CD4-positive, CD25-positive, alpha-beta regulatory T cell (primary cell): ENCODE results near the gene DDX47. TPM values are rescaled to one million over a fixed set of nuclear protein-coding genes. Genes with fewer than 3 reads are reported as not detected.
"Not testable (repeated sequence)": the region's sequence is repeated elsewhere in the genome, so short reads cannot be mapped to it uniquely, and the experiment has no call there.

Experiments used
- ATAC-seq, 2 donors: fragments of 150-1000 bp; cut with Tn5 transposase; one replicate each; pipeline ENCODE4 v1.10.0; 2021; ENCODE audit warnings: low read depth in 2 of 2, moderate number of reproducible peaks in 2 of 2, moderate library complexity in 1 of 2
- DNase-seq, 3 donors: peaks; one replicate each; pipeline versions ENCODE4 v3.0.0 to v3.0.0-alpha.2; 2012 to 2022; ENCODE audit warnings: mixed read lengths in 1 of 3
- H3K27ac ChIP-seq: one replicate; pipeline ENCODE4 v1.7.0; 2013; ENCODE audit warnings: mild to moderate bottlenecking, low read length; ENCODE audit not compliant: insufficient read depth, poor library complexity, severe bottlenecking
- H3K27me3 ChIP-seq: one replicate; pipeline ENCODE4 v1.7.0; 2013; ENCODE audit warnings: low read length; ENCODE audit not compliant: control insufficient read depth, insufficient read depth
- H3K36me3 ChIP-seq: one replicate; pipeline ENCODE4 v1.7.0; 2013; ENCODE audit warnings: mild to moderate bottlenecking, low read length, moderate library complexity; ENCODE audit not compliant: control insufficient read depth, insufficient read depth
- H3K4me1 ChIP-seq: 2 replicates; pipeline ENCODE4 v1.7.0; 2013; ENCODE audit warnings: mild to moderate bottlenecking, low read length; ENCODE audit not compliant: insufficient read depth, control insufficient read depth, poor library complexity, severe bottlenecking
- H3K4me3 ChIP-seq: one replicate; pipeline ENCODE4 v1.7.0; 2013; ENCODE audit warnings: low read depth, mild to moderate bottlenecking, low read length, moderate library complexity
- H3K9me3 ChIP-seq, 2 experiments: 1 replicate in 1 of 2; 2 replicates in 1 of 2; pipeline ENCODE4 v1.7.0; 2013; ENCODE audit warnings: low read length in 2 of 2, mild to moderate bottlenecking in 1 of 2, moderate library complexity in 1 of 2; ENCODE audit not compliant: control insufficient read depth in 2 of 2
- H3K27ac Mint-ChIP-seq, 3 donors: one replicate each; pipeline ENCODE4 v1.8.0; 2020 to 2022; ENCODE audit warnings: mild to moderate bottlenecking in 3 of 3, mixed read lengths in 3 of 3, moderate library complexity in 2 of 3
- H3K27me3 Mint-ChIP-seq: one replicate; pipeline ENCODE4 v1.8.0; 2022; ENCODE audit warnings: mild to moderate bottlenecking, mixed read lengths
- H3K36me3 Mint-ChIP-seq: one replicate; pipeline ENCODE4 v1.8.0; 2020; ENCODE audit warnings: mixed read lengths
- H3K4me1 Mint-ChIP-seq, 4 donors: one replicate each; pipeline ENCODE4 v1.8.0; 2020 to 2022; ENCODE audit warnings: mixed read lengths in 4 of 4, mild to moderate bottlenecking in 1 of 4
- H3K4me3 Mint-ChIP-seq, 4 donors: one replicate each; pipeline ENCODE4 v1.8.0; 2020 to 2022; ENCODE audit warnings: mild to moderate bottlenecking in 4 of 4, mixed read lengths in 4 of 4, moderate library complexity in 3 of 4
- H3K9me3 Mint-ChIP-seq, 7 donors: one replicate each; pipeline ENCODE4 v1.8.0; 2020 to 2022; ENCODE audit warnings: mixed read lengths in 7 of 7, mild to moderate bottlenecking in 3 of 7, moderate library complexity in 2 of 7
- polyA plus RNA-seq, 4 donors: library from polyadenylated mRNA; unstranded; fragments of 300-500 nt; fragmentation: Illumina TruSeq; gene quantifications; one replicate each; pipeline ENCODE4 v1.2.3, GENCODE V29; 2021
- total RNA-seq: library from RNA; stranded (reverse); gene quantifications from one replicate; pipeline ENCODE4 v1.2.3, GENCODE V29; 2022

Gene DDX47
- total and polyA plus RNA-seq, 5 donors from 2014 or later: 63.2 to 117 (median 76.6) TPM

GRCh38 chr12:12868477-12869235, 55.5 kb downstream of the DDX47 start:
- no peak for DNase-seq
- Histone ChIP-seq H3K4me1 (no peaks in the 10 kb centered on the region), H3K9me3 (no peaks in the 10 kb centered on the region), H3K27me3 (no peaks in the 10 kb centered on the region), H3K4me3 (no peak overlapping the region), H3K36me3 (no peaks in the 10 kb centered on the region), H3K27ac (no peak overlapping the region)
- ATAC-seq: no peak
- no peaks in the 10 kb centered on the region for H3K9me3 Mint-ChIP-seq
- no peaks in the 10 kb centered on the region for H3K27me3 Mint-ChIP-seq
- H3K4me1 Mint-ChIP-seq: peaks cover 0 to 7% (median 3%) of the 10 kb centered on the region in 4 donors
- H3K36me3 Mint-ChIP-seq: peaks cover 6% of the 10 kb centered on the region
- peak overlapping the region in 1 of 3 donors; percentile 29 for H3K27ac Mint-ChIP-seq
- no peak overlapping the region for H3K4me3 Mint-ChIP-seq

GRCh38 chr12:12870465-12870864, 57.3 kb downstream of the DDX47 start:
- H3K4me1 ChIP-seq: no peaks in the 10 kb centered on the region
- no peak overlapping the region for H3K4me3 ChIP-seq
- peaks cover 6% of the 10 kb centered on the region for H3K36me3 Mint-ChIP-seq
- H3K27me3 Mint-ChIP-seq: no peaks in the 10 kb centered on the region
- H3K4me1 Mint-ChIP-seq: peaks cover 0 to 7% (median 3%) of the 10 kb centered on the region in 4 donors
- no peaks in the 10 kb centered on the region for H3K9me3 Mint-ChIP-seq
- no peak overlapping the region for H3K27ac ChIP-seq
- no peak for DNase-seq
- H3K4me3 Mint-ChIP-seq: no peak overlapping the region
- no peak overlapping the region for H3K27ac Mint-ChIP-seq
- no peaks in the 10 kb centered on the region for H3K27me3 ChIP-seq
- H3K9me3 ChIP-seq: no peaks in the 10 kb centered on the region
- no peak for ATAC-seq
- H3K36me3 ChIP-seq: no peaks in the 10 kb centered on the region

GRCh38 chr12:12871587-12872138, 58.5 kb downstream of the DDX47 start:
- peak overlapping the region in 1 of 3 donors; percentile 24 for H3K27ac Mint-ChIP-seq
- Histone ChIP-seq H3K27me3 (no peaks in the 10 kb centered on the region), H3K4me3 (no peak overlapping the region), H3K4me1 (no peaks in the 10 kb centered on the region), H3K9me3 (no peaks in the 10 kb centered on the region), H3K36me3 (no peaks in the 10 kb centered on the region), H3K27ac (no peak overlapping the region)
- no peaks in the 10 kb centered on the region for H3K9me3 Mint-ChIP-seq
- peaks cover 0 to 7% (median 6%) of the 10 kb centered on the region in 4 donors for H3K4me1 Mint-ChIP-seq
- H3K36me3 Mint-ChIP-seq: peaks cover 6% of the 10 kb centered on the region
- ATAC-seq (no peak), DNase-seq (no peak)
- no peaks in the 10 kb centered on the region for H3K27me3 Mint-ChIP-seq
- H3K4me3 Mint-ChIP-seq: no peak overlapping the region

- Mint-ChIP-seq H3K27ac (peak overlapping the region in 1 of 3 donors; percentile 24), H3K4me1 (peaks cover 0 to 7% (median 6%) of the 10 kb centered on the region in 4 donors), H3K4me3 (no peak overlapping the region), H3K36me3 (peaks cover 6% of the 10 kb centered on the region), H3K27me3 (no peaks in the 10 kb centered on the region), H3K9me3 (no peaks in the 10 kb centered on the region)
- H3K27ac ChIP-seq: no peak overlapping the region
- no peak overlapping the region for H3K4me3 ChIP-seq
- H3K4me1 ChIP-seq: no peaks in the 10 kb centered on the region
- no peak for DNase-seq
- ATAC-seq: no peak
- H3K27me3 ChIP-seq: no peaks in the 10 kb centered on the region
- H3K36me3 ChIP-seq: no peaks in the 10 kb centered on the region
- H3K9me3 ChIP-seq: no peaks in the 10 kb centered on the region
These were observed 59.2 kb downstream of the DDX47 start for GRCh38 chr12:12872139-12872933.

- Histone ChIP-seq H3K27ac (no peak overlapping the region), H3K4me3 (no peak overlapping the region), H3K4me1 (no peaks in the 10 kb centered on the region), H3K36me3 (no peaks in the 10 kb centered on the region), H3K27me3 (no peaks in the 10 kb centered on the region), H3K9me3 (no peaks in the 10 kb centered on the region)
- Mint-ChIP-seq H3K9me3 (no peaks in the 10 kb centered on the region), H3K27me3 (no peaks in the 10 kb centered on the region), H3K36me3 (peaks cover 6% of the 10 kb centered on the region), H3K4me3 (no peak overlapping the region), H3K27ac (peak overlapping the region in 1 of 3 donors; percentile 24), H3K4me1 (peaks cover 0 to 7% (median 6%) of the 10 kb centered on the region in 4 donors)
- DNase-seq (no peak), ATAC-seq (no peak)
These were observed 59.8 kb downstream of the DDX47 start for GRCh38 chr12:12872934-12873275.

GRCh38 chr12:12874029-12874428, 60.9 kb downstream of the DDX47 start:
- Histone ChIP-seq H3K9me3 (no peaks in the 10 kb centered on the region), H3K27me3 (no peaks in the 10 kb centered on the region), H3K4me1 (no peaks in the 10 kb centered on the region), H3K27ac (no peak overlapping the region), H3K36me3 (no peaks in the 10 kb centered on the region), H3K4me3 (no peak overlapping the region)
- no peak overlapping the region for H3K27ac Mint-ChIP-seq
- DNase-seq (no peak), ATAC-seq (no peak)
- no peak overlapping the region for H3K4me3 Mint-ChIP-seq
- H3K27me3 Mint-ChIP-seq: no peaks in the 10 kb centered on the region
- no peaks in the 10 kb centered on the region for H3K9me3 Mint-ChIP-seq
- peaks cover 3% of the 10 kb centered on the region for H3K36me3 Mint-ChIP-seq
- H3K4me1 Mint-ChIP-seq: peaks cover 0 to 7% (median 1%) of the 10 kb centered on the region in 4 donors

- not testable (repeated sequence) for H3K27me3 ChIP-seq, H3K36me3 Mint-ChIP-seq, DNase-seq, H3K27ac ChIP-seq, H3K9me3 ChIP-seq, ATAC-seq, H3K36me3 ChIP-seq, H3K4me3 ChIP-seq, H3K4me3 Mint-ChIP-seq, H3K9me3 Mint-ChIP-seq, H3K4me1 ChIP-seq, H3K4me1 Mint-ChIP-seq, H3K27ac Mint-ChIP-seq, H3K27me3 Mint-ChIP-seq
These were observed 62.2 kb downstream of the DDX47 start for GRCh38 chr12:12875301-12875700.
